ENCODE results near the gene MYL11.
A peak's percentile ranks its signal among the peaks of the same experiment; 100 is the strongest.
"Not testable (repeated sequence)": the region's sequence is repeated elsewhere in the genome, so short reads cannot be mapped to it uniquely, and the experiment has no call there.

MYL11 gene

GRCh38 chr16:30374538-30374937 lies at the start of gene MYL11:
Gene MYL11 (plus strand): TSS chr16:30374802. CDS start chr16:30374858, 56 bp downstream.
- DNase-seq (ENCODE audit: low spot score) = no peak

GRCh38 chr16:30334473-30334989 lies 40.1 kb upstream of the MYL11 start:
- DNase-seq (ENCODE audit: low spot score) = peak; percentile 63

- DNase-seq (ENCODE audit: low spot score) = peak; percentile 65
Observed at GRCh38 chr16:30335028-30335597, 39.5 kb upstream of the MYL11 start.

GRCh38 chr16:30335598-30336474 lies 38.8 kb upstream of the MYL11 start:
- no peak for DNase-seq (ENCODE audit: low spot score)

GRCh38 chr16:30337964-30338357 lies 36.6 kb upstream of the MYL11 start:
- DNase-seq (ENCODE audit: low spot score) = not testable (repeated sequence)

GRCh38 chr16:30338715-30339114 lies 35.9 kb upstream of the MYL11 start:
- not testable (repeated sequence) for DNase-seq (ENCODE audit: low spot score)

- no peak for DNase-seq (ENCODE audit: low spot score)
Observed at GRCh38 chr16:30340621-30341020, 34.0 kb upstream of the MYL11 start.

GRCh38 chr16:30341971-30342370 lies 32.6 kb upstream of the MYL11 start:
- not testable (repeated sequence) for DNase-seq (ENCODE audit: low spot score)

- DNase-seq (ENCODE audit: low spot score) = no peak
Observed at GRCh38 chr16:30342751-30343490, 31.7 kb upstream of the MYL11 start.

GRCh38 chr16:30343491-30343820 lies 31.1 kb upstream of the MYL11 start:
- DNase-seq (ENCODE audit: low spot score) = not testable (repeated sequence)

- no peak for DNase-seq (ENCODE audit: low spot score)
Observed at GRCh38 chr16:30346286-30346685, 28.3 kb upstream of the MYL11 start.

- DNase-seq (ENCODE audit: low spot score) = no peak
Observed at GRCh38 chr16:30348113-30348512, 26.5 kb upstream of the MYL11 start.

GRCh38 chr16:30348929-30349328 lies 25.7 kb upstream of the MYL11 start:
- no peak for DNase-seq (ENCODE audit: low spot score)

GRCh38 chr16:30349675-30350074 lies 24.9 kb upstream of the MYL11 start:
- DNase-seq (ENCODE audit: low spot score) = no peak

- DNase-seq (ENCODE audit: low spot score) = no peak
Observed at GRCh38 chr16:30350134-30350871, 24.3 kb upstream of the MYL11 start.

GRCh38 chr16:30351001-30351441 lies 23.6 kb upstream of the MYL11 start:
- no peak for DNase-seq (ENCODE audit: low spot score)

- no peak for DNase-seq (ENCODE audit: low spot score)
Observed at GRCh38 chr16:30351586-30352419, 22.8 kb upstream of the MYL11 start.

GRCh38 chr16:30352488-30353401 lies 21.9 kb upstream of the MYL11 start:
- no peak for DNase-seq (ENCODE audit: low spot score)

GRCh38 chr16:30353438-30354129 lies 21.0 kb upstream of the MYL11 start:
- DNase-seq (ENCODE audit: low spot score) = no peak

Measured in iPS-NIHi11 (cell line).